Measurements from ENCODE around the gene CORIN.

The CORIN gene, protein sequence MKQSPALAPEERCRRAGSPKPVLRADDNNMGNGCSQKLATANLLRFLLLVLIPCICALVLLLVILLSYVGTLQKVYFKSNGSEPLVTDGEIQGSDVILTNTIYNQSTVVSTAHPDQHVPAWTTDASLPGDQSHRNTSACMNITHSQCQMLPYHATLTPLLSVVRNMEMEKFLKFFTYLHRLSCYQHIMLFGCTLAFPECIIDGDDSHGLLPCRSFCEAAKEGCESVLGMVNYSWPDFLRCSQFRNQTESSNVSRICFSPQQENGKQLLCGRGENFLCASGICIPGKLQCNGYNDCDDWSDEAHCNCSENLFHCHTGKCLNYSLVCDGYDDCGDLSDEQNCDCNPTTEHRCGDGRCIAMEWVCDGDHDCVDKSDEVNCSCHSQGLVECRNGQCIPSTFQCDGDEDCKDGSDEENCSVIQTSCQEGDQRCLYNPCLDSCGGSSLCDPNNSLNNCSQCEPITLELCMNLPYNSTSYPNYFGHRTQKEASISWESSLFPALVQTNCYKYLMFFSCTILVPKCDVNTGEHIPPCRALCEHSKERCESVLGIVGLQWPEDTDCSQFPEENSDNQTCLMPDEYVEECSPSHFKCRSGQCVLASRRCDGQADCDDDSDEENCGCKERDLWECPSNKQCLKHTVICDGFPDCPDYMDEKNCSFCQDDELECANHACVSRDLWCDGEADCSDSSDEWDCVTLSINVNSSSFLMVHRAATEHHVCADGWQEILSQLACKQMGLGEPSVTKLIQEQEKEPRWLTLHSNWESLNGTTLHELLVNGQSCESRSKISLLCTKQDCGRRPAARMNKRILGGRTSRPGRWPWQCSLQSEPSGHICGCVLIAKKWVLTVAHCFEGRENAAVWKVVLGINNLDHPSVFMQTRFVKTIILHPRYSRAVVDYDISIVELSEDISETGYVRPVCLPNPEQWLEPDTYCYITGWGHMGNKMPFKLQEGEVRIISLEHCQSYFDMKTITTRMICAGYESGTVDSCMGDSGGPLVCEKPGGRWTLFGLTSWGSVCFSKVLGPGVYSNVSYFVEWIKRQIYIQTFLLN

DNA sequence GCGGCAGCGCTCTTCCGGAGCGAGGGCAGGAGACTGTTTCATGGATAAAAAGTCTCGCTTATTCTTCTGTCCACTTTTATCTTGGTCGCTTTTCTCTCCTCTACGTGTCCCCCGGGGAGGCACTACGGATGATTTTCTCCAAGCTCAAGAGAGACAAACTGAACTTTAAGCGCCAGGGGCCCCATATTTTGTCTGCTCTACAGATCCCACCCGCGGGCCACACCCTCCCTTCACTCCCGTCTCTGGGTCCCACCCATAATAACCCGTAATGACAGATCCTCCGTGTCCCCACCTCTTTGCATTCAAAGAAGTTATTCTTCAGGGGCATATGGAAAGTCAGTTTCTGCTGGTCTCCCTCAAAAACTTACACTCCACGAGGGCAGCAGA, at the start of gene CORIN:
TSS of gene CORIN (minus strand) at position 160 of the 387 bp plus-strand sequence. CDS start at position 42, 118 bp downstream.
- CTCF ChIA-PET = interaction anchor here (0.6 to 3.1 kb wide), 7 partner anchors 46 to 340 kb away, joined by 3 to 46 read pairs (median 3); no protein-coding TSS in a partner anchor
- POLR2A ChIA-PET = no interaction called here

DNA sequence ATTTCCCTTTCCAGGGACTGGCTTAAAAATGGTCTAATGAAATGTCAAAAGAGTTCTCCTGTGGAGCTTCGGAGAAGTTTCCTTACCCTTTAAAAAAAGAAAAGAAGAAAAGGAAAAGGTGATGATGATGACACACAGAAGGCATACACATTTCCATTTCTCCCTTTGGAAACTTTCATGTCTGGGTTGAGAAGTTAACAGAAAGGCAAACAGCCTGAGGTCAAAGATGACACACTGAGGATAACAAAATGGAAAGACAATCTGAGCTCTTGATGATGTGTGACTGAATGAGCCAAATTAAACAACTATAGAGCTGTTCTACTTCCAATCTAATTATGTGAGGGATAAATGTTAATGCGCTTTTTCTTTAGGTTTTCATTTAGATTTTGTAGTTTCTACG, 44.4 kb upstream of the CORIN start:
- POLR2A ChIA-PET = no interaction called here
- H3K4me3 ChIP-seq (ENCODE audit: low read depth, low read length) = no peak overlapping the region
- CTCF ChIA-PET = no interaction called here
- TF ChIP-seq ZNF19 (tag by site-specific recombination; IDR thresholded peaks at IDR 0.05; ENCODE audit: low read depth) = no peak
- TF ChIP-seq ZXDB (tag by site-specific recombination; IDR thresholded peaks at IDR 0.05) = no peak
- TF ChIP-seq ZNF391 (tag by site-specific recombination; IDR thresholded peaks at IDR 0.05; ENCODE audit: borderline replicate concordance, low read depth) = no peak
- TF ChIP-seq ZNF324 (tag by site-specific recombination; IDR thresholded peaks at IDR 0.05) = no peak
- no peak for TF ChIP-seq HOXD13 (CRISPR knock-in tag; IDR thresholded peaks at IDR 0.05; ENCODE audit: borderline replicate concordance)
- TF ChIP-seq ZSCAN16 (tag by site-specific recombination; IDR thresholded peaks at IDR 0.05) = no peak
- no peak for TF ChIP-seq GLI2 (tag by site-specific recombination; IDR thresholded peaks at IDR 0.05; ENCODE audit: borderline replicate concordance, low read depth)
- no peak for TF ChIP-seq YY1 (tag by site-specific recombination; IDR thresholded peaks at IDR 0.05)
- no peak for TF ChIP-seq ZNF394 (tag by site-specific recombination; IDR thresholded peaks at IDR 0.05; ENCODE audit: borderline replicate concordance)
- no peak for TF ChIP-seq SP2 (tag by site-specific recombination; IDR thresholded peaks at IDR 0.05)
- no peak for TF ChIP-seq ZNF76 (tag by site-specific recombination; IDR thresholded peaks at IDR 0.05; ENCODE audit: borderline replicate concordance, low read depth)
- no peak for TF ChIP-seq ZNF514 (tag by site-specific recombination; IDR thresholded peaks at IDR 0.05)
- TF ChIP-seq, protein P1, sequence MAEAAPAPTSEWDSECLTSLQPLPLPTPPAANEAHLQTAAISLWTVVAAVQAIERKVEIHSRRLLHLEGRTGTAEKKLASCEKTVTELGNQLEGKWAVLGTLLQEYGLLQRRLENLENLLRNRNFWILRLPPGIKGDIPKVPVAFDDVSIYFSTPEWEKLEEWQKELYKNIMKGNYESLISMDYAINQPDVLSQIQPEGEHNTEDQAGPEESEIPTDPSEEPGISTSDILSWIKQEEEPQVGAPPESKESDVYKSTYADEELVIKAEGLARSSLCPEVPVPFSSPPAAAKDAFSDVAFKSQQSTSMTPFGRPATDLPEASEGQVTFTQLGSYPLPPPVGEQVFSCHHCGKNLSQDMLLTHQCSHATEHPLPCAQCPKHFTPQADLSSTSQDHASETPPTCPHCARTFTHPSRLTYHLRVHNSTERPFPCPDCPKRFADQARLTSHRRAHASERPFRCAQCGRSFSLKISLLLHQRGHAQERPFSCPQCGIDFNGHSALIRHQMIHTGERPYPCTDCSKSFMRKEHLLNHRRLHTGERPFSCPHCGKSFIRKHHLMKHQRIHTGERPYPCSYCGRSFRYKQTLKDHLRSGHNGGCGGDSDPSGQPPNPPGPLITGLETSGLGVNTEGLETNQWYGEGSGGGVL (tag by site-specific recombination; IDR thresholded peaks at IDR 0.05) = no peak
- TF ChIP-seq SALL2 (tag by site-specific recombination; IDR thresholded peaks at IDR 0.05; ENCODE audit: borderline replicate concordance) = no peak
- TF ChIP-seq, protein P2, sequence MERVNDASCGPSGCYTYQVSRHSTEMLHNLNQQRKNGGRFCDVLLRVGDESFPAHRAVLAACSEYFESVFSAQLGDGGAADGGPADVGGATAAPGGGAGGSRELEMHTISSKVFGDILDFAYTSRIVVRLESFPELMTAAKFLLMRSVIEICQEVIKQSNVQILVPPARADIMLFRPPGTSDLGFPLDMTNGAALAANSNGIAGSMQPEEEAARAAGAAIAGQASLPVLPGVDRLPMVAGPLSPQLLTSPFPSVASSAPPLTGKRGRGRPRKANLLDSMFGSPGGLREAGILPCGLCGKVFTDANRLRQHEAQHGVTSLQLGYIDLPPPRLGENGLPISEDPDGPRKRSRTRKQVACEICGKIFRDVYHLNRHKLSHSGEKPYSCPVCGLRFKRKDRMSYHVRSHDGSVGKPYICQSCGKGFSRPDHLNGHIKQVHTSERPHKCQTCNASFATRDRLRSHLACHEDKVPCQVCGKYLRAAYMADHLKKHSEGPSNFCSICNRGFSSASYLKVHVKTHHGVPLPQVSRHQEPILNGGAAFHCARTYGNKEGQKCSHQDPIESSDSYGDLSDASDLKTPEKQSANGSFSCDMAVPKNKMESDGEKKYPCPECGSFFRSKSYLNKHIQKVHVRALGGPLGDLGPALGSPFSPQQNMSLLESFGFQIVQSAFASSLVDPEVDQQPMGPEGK (tag by site-specific recombination; IDR thresholded peaks at IDR 0.05) = no peak
- H3K9me3 ChIP-seq (ENCODE audit: control insufficient read depth, insufficient read depth, low read depth, low read length) = no peaks in the 10 kb centered on the region
- H3K27ac ChIP-seq (ENCODE audit: extremely low read depth, low read depth, low read length) = no peak overlapping the region
- no peaks in the 10 kb centered on the region for H3K4me1 ChIP-seq (ENCODE audit: control insufficient read depth, insufficient read depth, low read length)
- peaks cover 22 to 82% of the 10 kb centered on the region in 2 experiments for H3K36me3 ChIP-seq (ENCODE audit: control insufficient read depth in 2 of 2, insufficient read depth in 1 of 2, low read length in 2 of 2)

More for the DNA sequence above, at the start of gene CORIN:
- Histone ChIP-seq H3K4me3 (ENCODE audit: low read depth, low read length) (peak within 1 kb of the TSS; percentile 58), H3K9me3 (ENCODE audit: control insufficient read depth, insufficient read depth, low read depth, low read length) (no peaks in the 10 kb centered on the region), H3K4me1 (ENCODE audit: control insufficient read depth, insufficient read depth, low read length) (no peaks in the 10 kb centered on the region), H3K36me3 (ENCODE audit: control insufficient read depth in 2 of 2, insufficient read depth in 1 of 2, low read length in 2 of 2) (peaks cover 0 to 5% of the 10 kb centered on the region in 2 experiments; a peak in 1 of 3 replicates), H3K27ac (ENCODE audit: extremely low read depth, low read depth, low read length) (no peak within 1 kb of the TSS; the same call in 1 of the 2 replicates)
- TF ChIP-seq KLF1 (tag by site-specific recombination; IDR thresholded peaks at IDR 0.05) (peak; percentile 84), KLF9 (tag by site-specific recombination; IDR thresholded peaks at IDR 0.05; ENCODE audit: low read depth) (0 out of 2 replicates have a peak, but pooled peaks have one; percentile 20), ZNF791 (tag by site-specific recombination; IDR thresholded peaks at IDR 0.05) (no peak), SP3 (tag by site-specific recombination; IDR thresholded peaks at IDR 0.05) (peak; percentile 27; the same call in 1 of the 2 replicates)
